GM12874 (cell line): ENCODE measurements around the gene TIAM1.

Experiments used
- TF ChIP-seq, protein P1 (sequence below): IDR thresholded peaks from 2 replicates; pipeline ENCODE4 v1.5.1; 2011; ENCODE audit warnings: low read depth, mild to moderate bottlenecking, control low read depth, low read length, moderate library complexity; ENCODE audit not compliant: insufficient read depth

The TIAM1 gene

GRCh38 chr21:31234936-31235335, 109.1 kb downstream of the TIAM1 start:
- TF ChIP-seq, protein P1, sequence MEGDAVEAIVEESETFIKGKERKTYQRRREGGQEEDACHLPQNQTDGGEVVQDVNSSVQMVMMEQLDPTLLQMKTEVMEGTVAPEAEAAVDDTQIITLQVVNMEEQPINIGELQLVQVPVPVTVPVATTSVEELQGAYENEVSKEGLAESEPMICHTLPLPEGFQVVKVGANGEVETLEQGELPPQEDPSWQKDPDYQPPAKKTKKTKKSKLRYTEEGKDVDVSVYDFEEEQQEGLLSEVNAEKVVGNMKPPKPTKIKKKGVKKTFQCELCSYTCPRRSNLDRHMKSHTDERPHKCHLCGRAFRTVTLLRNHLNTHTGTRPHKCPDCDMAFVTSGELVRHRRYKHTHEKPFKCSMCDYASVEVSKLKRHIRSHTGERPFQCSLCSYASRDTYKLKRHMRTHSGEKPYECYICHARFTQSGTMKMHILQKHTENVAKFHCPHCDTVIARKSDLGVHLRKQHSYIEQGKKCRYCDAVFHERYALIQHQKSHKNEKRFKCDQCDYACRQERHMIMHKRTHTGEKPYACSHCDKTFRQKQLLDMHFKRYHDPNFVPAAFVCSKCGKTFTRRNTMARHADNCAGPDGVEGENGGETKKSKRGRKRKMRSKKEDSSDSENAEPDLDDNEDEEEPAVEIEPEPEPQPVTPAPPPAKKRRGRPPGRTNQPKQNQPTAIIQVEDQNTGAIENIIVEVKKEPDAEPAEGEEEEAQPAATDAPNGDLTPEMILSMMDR: no peak

GRCh38 chr21:31233711-31234110, 110.3 kb downstream of the TIAM1 start:
- TF ChIP-seq, protein P1: no peak

DNA sequence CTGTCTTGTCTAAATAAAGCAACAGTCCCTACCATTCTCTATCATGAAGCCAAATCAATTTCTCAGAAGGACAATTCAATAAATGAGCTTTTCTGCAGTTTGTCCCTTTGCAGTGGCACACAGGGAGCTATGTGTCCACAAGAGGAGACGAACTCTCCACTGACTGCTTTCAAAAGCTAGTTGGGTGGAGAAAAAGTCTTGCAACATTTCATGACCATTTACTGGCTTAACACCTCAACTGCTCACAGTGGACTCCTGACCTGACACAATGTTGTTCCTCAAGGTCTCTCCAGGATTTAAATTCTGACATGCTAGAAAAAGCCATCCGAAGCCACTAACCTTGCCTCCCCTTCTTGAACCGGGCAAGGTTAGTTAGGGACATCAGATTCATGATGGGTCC, 111.7 kb downstream of the TIAM1 start:
- TF ChIP-seq, protein P1: no peak

- TF ChIP-seq, protein P1: no peak
These were observed 113.1 kb downstream of the TIAM1 start for GRCh38 chr21:31230937-31231336.

DNA sequence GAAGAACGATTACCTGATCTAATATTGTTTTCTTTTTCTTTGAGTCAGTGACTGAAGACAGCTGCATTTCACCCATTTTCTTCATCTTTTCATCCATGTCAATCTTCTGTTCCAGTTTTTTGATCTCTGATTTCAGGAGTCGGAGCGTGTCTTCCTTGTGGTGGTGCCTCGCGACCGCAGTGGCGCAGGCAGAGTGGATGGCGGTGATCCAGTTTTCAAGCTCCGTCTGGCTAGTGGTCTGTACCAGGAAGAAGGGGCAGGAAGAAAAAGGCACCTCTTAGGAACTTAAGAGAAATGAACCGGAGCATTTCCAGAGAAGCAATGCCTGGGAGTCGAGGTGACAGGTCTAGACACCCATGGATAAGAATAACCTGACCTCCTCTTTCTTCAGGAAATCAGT, 118.3 kb downstream of the TIAM1 start:
- TF ChIP-seq, protein P1: no peak

- TF ChIP-seq, protein P1: no peak
These were observed 121.9 kb downstream of the TIAM1 start for GRCh38 chr21:31222142-31222541.

GRCh38 chr21:31221043-31221442, 123.0 kb downstream of the TIAM1 start:
- TF ChIP-seq, protein P1: no peak

DNA sequence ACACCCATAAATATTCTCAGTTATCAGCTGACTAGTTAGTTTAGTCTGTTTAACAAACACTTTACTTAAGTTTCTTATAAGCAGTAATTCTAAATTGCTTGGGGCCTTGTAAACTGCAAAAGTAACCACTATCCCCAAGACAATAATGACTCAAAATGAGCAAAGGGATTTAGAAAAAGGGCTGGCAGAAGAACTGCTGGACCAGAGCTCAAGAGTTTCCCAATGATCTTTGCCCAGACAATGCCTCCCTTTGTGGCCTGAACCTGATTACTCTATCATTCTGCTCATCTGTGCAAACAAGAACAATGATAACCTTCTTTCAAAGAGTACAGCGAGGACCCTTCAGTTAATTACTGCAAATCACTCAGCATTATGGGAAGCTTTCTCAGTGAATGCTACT, 123.5 kb downstream of the TIAM1 start:
- TF ChIP-seq, protein P1: no peak
